Stimulated activated CD4-positive, alpha-beta T cell treated with anti-CD3 and anti-CD28 coated beads, Interleukin-12 subunit alpha, Interleukin-12 subunit beta, amount 100 ng/mL, for 4 hours (primary cell): Measurements from ENCODE around the gene NRSN1.
"Not testable (repeated sequence)": the region's sequence is repeated elsewhere in the genome, so short reads cannot be mapped to it uniquely, and the experiment has no call there.

Experiments
- DNase-seq: peaks from one replicate; pipeline ENCODE4 v3.0.0-alpha.2; 2020

Gene NRSN1

GRCh38 chr6:24125980-24126379 is at the start of gene NRSN1:
NRSN1 (plus strand) TSS chr6:24126215; CDS start chr6:24134328, 8,113 bp downstream.
- DNase-seq: no peak

GRCh38 chr6:24078200-24078599 is 47.8 kb upstream of the NRSN1 start:
- no peak for DNase-seq

GRCh38 chr6:24079076-24079475 is 46.9 kb upstream of the NRSN1 start:
- no peak for DNase-seq

- DNase-seq: no peak
Observed at GRCh38 chr6:24080711-24081110, 45.3 kb upstream of the NRSN1 start.

GRCh38 chr6:24089736-24090135 is 36.3 kb upstream of the NRSN1 start:
- no peak for DNase-seq

- no peak for DNase-seq
Observed at GRCh38 chr6:24092407-24092806, 33.6 kb upstream of the NRSN1 start.

- DNase-seq: no peak
Observed at GRCh38 chr6:24093381-24093780, 32.6 kb upstream of the NRSN1 start.

GRCh38 chr6:24099181-24099580 is 26.8 kb upstream of the NRSN1 start:
- DNase-seq: no peak

- DNase-seq: no peak
Observed at GRCh38 chr6:24100024-24100769, 25.8 kb upstream of the NRSN1 start.

GRCh38 chr6:24100770-24101155 is 25.3 kb upstream of the NRSN1 start:
- DNase-seq: no peak

GRCh38 chr6:24105191-24105590 is 20.8 kb upstream of the NRSN1 start:
- no peak for DNase-seq

GRCh38 chr6:24106291-24106690 is 19.7 kb upstream of the NRSN1 start:
- DNase-seq: no peak

- DNase-seq: no peak
Observed at GRCh38 chr6:24107294-24107693, 18.7 kb upstream of the NRSN1 start.

GRCh38 chr6:24108056-24108455 is 18.0 kb upstream of the NRSN1 start:
- no peak for DNase-seq

GRCh38 chr6:24110417-24110816 is 15.6 kb upstream of the NRSN1 start:
- no peak for DNase-seq

- DNase-seq: no peak
Observed at GRCh38 chr6:24113891-24114290, 12.1 kb upstream of the NRSN1 start.

- no peak for DNase-seq
Observed at GRCh38 chr6:24117021-24117420, 9.0 kb upstream of the NRSN1 start.

GRCh38 chr6:24122139-24122538 is 3.9 kb upstream of the NRSN1 start:
- no peak for DNase-seq

- no peak for DNase-seq
Observed at GRCh38 chr6:24126586-24127192, 674 bp downstream of the NRSN1 start.

GRCh38 chr6:24127316-24127715 is 1.3 kb downstream of the NRSN1 start:
- DNase-seq: no peak

- DNase-seq: no peak
Observed at GRCh38 chr6:24131751-24132150, 5.7 kb downstream of the NRSN1 start.

GRCh38 chr6:24139080-24139479 is 13.1 kb downstream of the NRSN1 start:
- DNase-seq: no peak

- DNase-seq: no peak
Observed at GRCh38 chr6:24139639-24140038, 13.6 kb downstream of the NRSN1 start.

- no peak for DNase-seq
Observed at GRCh38 chr6:24140591-24140990, 14.6 kb downstream of the NRSN1 start.

- DNase-seq: not testable (repeated sequence)
Observed at GRCh38 chr6:24142733-24143132, 16.7 kb downstream of the NRSN1 start.
